GM23338 (cell line): ENCODE data around the gene FBXL17. TPM values are rescaled to one million over a fixed set of nuclear protein-coding genes. Genes with fewer than 3 reads are reported as not detected.

Experiments
- ATAC-seq: fragments of 200-7000 bp; cut with Tn5 transposase; 3 replicates; pipeline ENCODE4 v1.9.1; 2020
- DNase-seq: peaks from one replicate; pipeline ENCODE4 v3.0.0-alpha.2; 2015; ENCODE audit warnings: low spot score
- H2AFZ ChIP-seq: fragments of 200-600 bp; sonication (generic); 2 replicates; pipeline ENCODE4 v1.8.0; 2016; ENCODE audit warnings: antibody characterized with exemption, mild to moderate bottlenecking, moderate library complexity
- H3F3A ChIP-seq: fragments of 200-600 bp; sonication (generic); replicated peaks from 2 replicates; pipeline ENCODE4 v1.8.0; 2017; ENCODE audit warnings: antibody characterized with exemption, mixed run types, low read depth
- H3K27ac ChIP-seq: fragments of 200-600 bp; sonication (generic); 2 replicates; pipeline ENCODE4 v1.6.1; 2016; ENCODE audit warnings: low read depth
- H3K27me3 ChIP-seq: fragments of 200-600 bp; sonication (generic); 2 replicates; pipeline ENCODE4 v1.8.0; 2016; ENCODE audit warnings: mild to moderate bottlenecking, mixed run types, moderate library complexity; ENCODE audit not compliant: insufficient read depth
- H3K36me3 ChIP-seq: fragments of 200-600 bp; sonication (generic); 2 replicates; pipeline ENCODE4 v1.8.0; 2016; ENCODE audit warnings: mild to moderate bottlenecking; ENCODE audit not compliant: insufficient read depth
- H3K4me1 ChIP-seq: fragments of 200-600 bp; sonication (generic); 2 replicates; pipeline ENCODE4 v1.8.0; 2016; ENCODE audit warnings: mild to moderate bottlenecking, moderate library complexity; ENCODE audit not compliant: insufficient read depth
- H3K4me2 ChIP-seq: fragments of 200-600 bp; sonication (generic); 2 replicates; pipeline ENCODE4 v1.7.1; 2017; ENCODE audit warnings: mixed run types
- H3K4me3 ChIP-seq: fragments of 200-600 bp; sonication (generic); 2 replicates; pipeline ENCODE4 v1.6.1; 2016; ENCODE audit warnings: mixed run types
- H3K79me2 ChIP-seq: fragments of 200-600 bp; sonication (generic); replicated peaks from 2 replicates; pipeline ENCODE4 v1.8.0; 2017; ENCODE audit warnings: mild to moderate bottlenecking; ENCODE audit not compliant: insufficient read depth
- H3K9me2 ChIP-seq: fragments of 200-600 bp; sonication (generic); 2 replicates; pipeline ENCODE4 v1.8.0; 2017; ENCODE audit not compliant: insufficient read depth
- H4K20me1 ChIP-seq: fragments of 200-600 bp; sonication (generic); replicated peaks from 2 replicates; pipeline ENCODE4 v1.8.0; 2017; ENCODE audit warnings: mild to moderate bottlenecking; ENCODE audit not compliant: insufficient read depth
- H3K27ac Mint-ChIP-seq: 2 replicates; pipeline ENCODE4 v1.8.0; 2020; ENCODE audit warnings: inconsistent platforms, mild to moderate bottlenecking, moderate library complexity, mixed read lengths
- H3K27me3 Mint-ChIP-seq: 3 replicates; pipeline ENCODE4 v1.8.0; 2022; ENCODE audit warnings: low read depth, mild to moderate bottlenecking, moderate library complexity, mixed read lengths, inconsistent platforms; ENCODE audit not compliant: insufficient read depth, poor library complexity
- H3K36me3 Mint-ChIP-seq: 3 replicates; pipeline ENCODE4 v1.8.0; 2021; ENCODE audit warnings: low read depth, mild to moderate bottlenecking, inconsistent platforms, moderate library complexity, mixed read lengths
- H3K4me1 Mint-ChIP-seq: 3 replicates; pipeline ENCODE4 v1.8.0; 2020; ENCODE audit warnings: mild to moderate bottlenecking, inconsistent platforms, mixed read lengths
- H3K4me3 Mint-ChIP-seq: 3 replicates; pipeline ENCODE4 v1.8.0; 2021; ENCODE audit warnings: moderate library complexity, mild to moderate bottlenecking, inconsistent platforms, mixed read lengths
- H3K9me3 Mint-ChIP-seq: 3 replicates; pipeline ENCODE4 v1.8.0; 2020; ENCODE audit warnings: moderate library complexity, mild to moderate bottlenecking, inconsistent platforms, mixed read lengths
- CREB1 ChIP-seq: fragments of 250-450 bp; sonication (Bioruptor Pico); IDR thresholded peaks from 2 replicates; pipeline ENCODE4 v1.5.0; 2020; ENCODE audit warnings: low read depth, mild to moderate bottlenecking, moderate library complexity
- ETS1 ChIP-seq: IDR thresholded peaks from 2 replicates; pipeline ENCODE4 v1.6.1; 2016; ENCODE audit warnings: antibody characterized with exemption
- EZH2 ChIP-seq: fragments of 200-600 bp; sonication (generic); IDR thresholded peaks from one replicate; pipeline ENCODE4 v1.8.0; 2017; ENCODE audit warnings: antibody characterized with exemption, mild to moderate bottlenecking, low read depth; ENCODE audit not compliant: unreplicated experiment
- EZH2phosphoT487 ChIP-seq: fragments of 200-600 bp; sonication (generic); IDR thresholded peaks from one replicate; pipeline ENCODE4 v1.8.1; 2018; ENCODE audit warnings: antibody characterized with exemption; ENCODE audit not compliant: unreplicated experiment
- JUNB ChIP-seq: IDR thresholded peaks from one replicate; pipeline ENCODE4 v1.6.1; 2016; ENCODE audit warnings: antibody characterized with exemption; ENCODE audit not compliant: unreplicated experiment
- NANOG ChIP-seq: IDR thresholded peaks from 2 replicates; pipeline ENCODE4 v1.6.1; 2016; ENCODE audit warnings: antibody characterized with exemption, borderline replicate concordance
- POLR2AphosphoS5 ChIP-seq: IDR thresholded peaks from 2 replicates; pipeline ENCODE4 v1.6.1; 2016; ENCODE audit warnings: antibody characterized with exemption, low read depth
- ZNF114 ChIP-seq: fragments of 250-450 bp; sonication (Bioruptor Pico); IDR thresholded peaks from 2 replicates; pipeline ENCODE4 v1.5.0; 2020; ENCODE audit warnings: mild to moderate bottlenecking, moderate library complexity
- ZNF331 ChIP-seq: fragments of 250-450 bp; sonication (Bioruptor Pico); IDR thresholded peaks from 2 replicates; pipeline ENCODE4 v1.5.0; 2020; ENCODE audit warnings: low read depth, mild to moderate bottlenecking, moderate library complexity
- ZNF462 ChIP-seq: fragments of 250-450 bp; sonication (Bioruptor Pico); IDR thresholded peaks from 2 replicates; pipeline ENCODE4 v1.5.0; 2020; ENCODE audit warnings: mild to moderate bottlenecking, moderate library complexity
- polyA plus RNA-seq: library from polyadenylated mRNA; unstranded; fragments of >200 nt; fragmentation: Nextera tagmentation; extraction: Ambion mirVana; gene quantifications from 2 replicates; pipeline ENCODE4 v1.2.1, GENCODE V29; 2016
- total RNA-seq: library from RNA; depleted of rRNA; stranded (reverse); fragments of >200 nt; shearing (Covaris generic); gene quantifications from 2 replicates; pipeline ENCODE4 v1.2.3, GENCODE V29; 2014
- TF ChIP-seq, protein P1 (sequence below): IDR thresholded peaks from one replicate; pipeline ENCODE4 v1.6.1; 2018; ENCODE audit warnings: antibody characterized with exemption; ENCODE audit not compliant: unreplicated experiment

FBXL17 gene
- total and polyA plus RNA-seq, 2 experiments from 2014 or later = 2.0 to 2.7 TPM

DNA sequence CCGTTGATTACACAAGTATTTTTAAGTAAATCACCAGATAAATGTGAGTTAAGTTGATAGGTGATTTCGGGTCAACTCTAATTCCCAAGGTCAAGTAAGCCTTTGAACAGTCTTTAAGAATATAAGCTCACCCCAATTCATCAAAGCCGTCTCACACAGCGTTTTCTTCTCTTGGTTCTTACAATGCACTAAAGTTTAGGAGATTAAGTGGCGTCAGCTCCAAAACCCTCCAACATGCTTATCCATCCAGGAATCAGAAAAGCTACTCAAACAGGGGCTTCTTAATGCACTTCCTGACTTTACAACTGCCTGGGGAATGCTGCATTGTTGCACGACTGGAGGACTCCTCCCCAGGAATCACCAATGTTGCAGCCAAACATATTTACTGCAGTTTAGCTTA lies 505.0 kb downstream of the FBXL17 start (continued):
- TF ChIP-seq ZNF462 (no peak), JUNB (no peak), ETS1 (no peak), POLR2AphosphoS5 (no peak), CREB1 (CRISPR knock-in tag) (no peak), NANOG (no peak), EZH2phosphoT487 (no peak), ZNF331 (CRISPR knock-in tag) (no peak)

- Mint-ChIP-seq H3K27ac (no peak overlapping the region), H3K4me1 (peaks cover 7% of the 10 kb centered on the region), H3K27me3 (peaks cover 3% of the 10 kb centered on the region), H3K9me3 (no peaks in the 10 kb centered on the region), H3K36me3 (no peaks in the 10 kb centered on the region), H3K4me3 (no peak overlapping the region)
- no peak for ATAC-seq
- Histone ChIP-seq H3K27ac (no peak overlapping the region), H3F3A (no peaks in the 10 kb centered on the region), H3K4me3 (no peak overlapping the region), H3K79me2 (no peaks in the 10 kb centered on the region), H2AFZ (no peak overlapping the region), H3K9me2 (no peaks in the 10 kb centered on the region), H3K27me3 (no peaks in the 10 kb centered on the region), H3K36me3 (no peaks in the 10 kb centered on the region), H4K20me1 (no peaks in the 10 kb centered on the region), H3K4me2 (no peak overlapping the region), H3K4me1 (peaks cover 7% of the 10 kb centered on the region; the same call in 1 of the 2 replicates)
- DNase-seq = no peak
- TF ChIP-seq CREB1 (CRISPR knock-in tag) (no peak), NANOG (no peak), EZH2phosphoT487 (no peak), ETS1 (no peak), JUNB (no peak), EZH2 (no peak), ZNF114 (CRISPR knock-in tag) (no peak)
- TF ChIP-seq, protein P1, sequence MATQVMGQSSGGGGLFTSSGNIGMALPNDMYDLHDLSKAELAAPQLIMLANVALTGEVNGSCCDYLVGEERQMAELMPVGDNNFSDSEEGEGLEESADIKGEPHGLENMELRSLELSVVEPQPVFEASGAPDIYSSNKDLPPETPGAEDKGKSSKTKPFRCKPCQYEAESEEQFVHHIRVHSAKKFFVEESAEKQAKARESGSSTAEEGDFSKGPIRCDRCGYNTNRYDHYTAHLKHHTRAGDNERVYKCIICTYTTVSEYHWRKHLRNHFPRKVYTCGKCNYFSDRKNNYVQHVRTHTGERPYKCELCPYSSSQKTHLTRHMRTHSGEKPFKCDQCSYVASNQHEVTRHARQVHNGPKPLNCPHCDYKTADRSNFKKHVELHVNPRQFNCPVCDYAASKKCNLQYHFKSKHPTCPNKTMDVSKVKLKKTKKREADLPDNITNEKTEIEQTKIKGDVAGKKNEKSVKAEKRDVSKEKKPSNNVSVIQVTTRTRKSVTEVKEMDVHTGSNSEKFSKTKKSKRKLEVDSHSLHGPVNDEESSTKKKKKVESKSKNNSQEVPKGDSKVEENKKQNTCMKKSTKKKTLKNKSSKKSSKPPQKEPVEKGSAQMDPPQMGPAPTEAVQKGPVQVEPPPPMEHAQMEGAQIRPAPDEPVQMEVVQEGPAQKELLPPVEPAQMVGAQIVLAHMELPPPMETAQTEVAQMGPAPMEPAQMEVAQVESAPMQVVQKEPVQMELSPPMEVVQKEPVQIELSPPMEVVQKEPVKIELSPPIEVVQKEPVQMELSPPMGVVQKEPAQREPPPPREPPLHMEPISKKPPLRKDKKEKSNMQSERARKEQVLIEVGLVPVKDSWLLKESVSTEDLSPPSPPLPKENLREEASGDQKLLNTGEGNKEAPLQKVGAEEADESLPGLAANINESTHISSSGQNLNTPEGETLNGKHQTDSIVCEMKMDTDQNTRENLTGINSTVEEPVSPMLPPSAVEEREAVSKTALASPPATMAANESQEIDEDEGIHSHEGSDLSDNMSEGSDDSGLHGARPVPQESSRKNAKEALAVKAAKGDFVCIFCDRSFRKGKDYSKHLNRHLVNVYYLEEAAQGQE = no peak
Observed at GRCh38 chr5:107876261-107876660, 505.6 kb downstream of the FBXL17 start.
